Naive thymus-derived CD8-positive, alpha-beta T cell (primary cell): ENCODE data around the gene MFAP5. TPM values are rescaled to one million over a fixed set of nuclear protein-coding genes. Genes with fewer than 3 reads are reported as not detected.

Source experiments
- ATAC-seq, 2 donors: fragments of 150-1000 bp; cut with Tn5 transposase in 1 of 2; sonication (Bioruptor Pico), chemical (Tn5 transposase) in 1 of 2; 1 replicate in 1 of 2; 2 replicates in 1 of 2; pipeline ENCODE4 v1.10.0; 2021; ENCODE audit warnings: mild to moderate bottlenecking in 2 of 2, moderate library complexity in 2 of 2
- POLR2A ChIA-PET: fragments of 350-600 bp; sonication (Branson Sonifier 250); formaldehyde crosslinking; loops from one replicate; lab custom pipeline; 2021; ENCODE audit warnings: antibody characterized with exemption; lab: Charles Lee
- DNase-seq, 10 donors: peaks; one replicate each; pipeline versions ENCODE4 v3.0.0 to v3.0.0-alpha.2; 2020 to 2022
- H3K27ac Mint-ChIP-seq, 10 donors: one replicate each; pipeline ENCODE4 v1.8.0; 2020 to 2022; ENCODE audit warnings: mild to moderate bottlenecking in 10 of 10, mixed read lengths in 10 of 10, moderate library complexity in 4 of 10, inconsistent platforms in 1 of 10
- H3K27me3 Mint-ChIP-seq, 5 donors: one replicate each; pipeline ENCODE4 v1.8.0; 2021 to 2022; ENCODE audit warnings: mixed read lengths in 5 of 5
- H3K36me3 Mint-ChIP-seq, 3 donors: one replicate each; pipeline ENCODE4 v1.8.0; 2020 to 2022; ENCODE audit warnings: mixed read lengths in 3 of 3, mild to moderate bottlenecking in 2 of 3, inconsistent platforms in 1 of 3
- H3K4me1 Mint-ChIP-seq, 4 donors: one replicate each; pipeline ENCODE4 v1.8.0; 2021 to 2022; ENCODE audit warnings: mixed read lengths in 4 of 4
- H3K4me3 Mint-ChIP-seq, 10 donors: one replicate each; pipeline ENCODE4 v1.8.0; 2020 to 2022; ENCODE audit warnings: mild to moderate bottlenecking in 10 of 10, mixed read lengths in 10 of 10, moderate library complexity in 6 of 10, inconsistent platforms in 1 of 10
- H3K9me3 Mint-ChIP-seq, 9 donors: one replicate each; pipeline ENCODE4 v1.8.0; 2020 to 2022; ENCODE audit warnings: mixed read lengths in 9 of 9, mild to moderate bottlenecking in 3 of 9, inconsistent platforms in 1 of 9, moderate library complexity in 1 of 9
- polyA plus RNA-seq, 3 donors: library from polyadenylated mRNA; unstranded; fragments of 300-500 nt; fragmentation: Illumina TruSeq; gene quantifications; one replicate each; pipeline ENCODE4 v1.2.3, GENCODE V29; 2021
- total RNA-seq, 8 experiments: library from RNA in 2 of 8; stranded (reverse) in 2 of 8; gene quantifications; one replicate each; pipeline ENCODE4 v1.2.3 and lab custom pipeline; 2021 to 2026

MFAP5 gene
- total and polyA plus RNA-seq, 5 experiments from 2014 or later: not detected

DNA sequence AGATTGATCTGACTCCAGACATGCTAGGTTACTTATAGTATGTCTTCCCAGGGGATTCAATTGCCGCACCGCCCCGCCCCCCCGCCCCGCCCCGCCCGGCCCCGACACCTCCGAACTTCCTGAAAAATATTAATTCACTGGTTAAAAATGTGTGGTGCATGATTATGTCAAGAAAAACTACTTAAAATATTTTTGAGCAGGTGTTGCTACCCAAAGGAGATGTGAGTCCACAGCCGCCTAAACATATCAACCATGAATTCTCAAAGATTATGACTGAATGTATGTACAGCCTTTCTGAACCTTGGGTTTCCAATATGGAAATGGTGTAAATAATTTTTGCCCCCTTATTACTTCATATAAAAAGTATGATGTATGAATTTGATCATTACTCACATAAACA lies 32.5 kb upstream of the MFAP5 start:
- POLR2A ChIA-PET: interaction anchor here (0.7 kb wide), 2 partner anchors 324 to 342 kb away, joined by 6 to 7 read pairs; no protein-coding TSS in a partner anchor
- Mint-ChIP-seq H3K4me3 (no peak overlapping the region), H3K36me3 (no peaks in the 10 kb centered on the region), H3K4me1 (peaks cover 18 to 40% (median 34%) of the 10 kb centered on the region in 4 donors), H3K9me3 (peaks cover 0 to 2% (median 0%) of the 10 kb centered on the region in 9 donors), H3K27ac (no peak overlapping the region), H3K27me3 (no peaks in the 10 kb centered on the region)
- DNase-seq: no peak
- no peak for ATAC-seq

DNA sequence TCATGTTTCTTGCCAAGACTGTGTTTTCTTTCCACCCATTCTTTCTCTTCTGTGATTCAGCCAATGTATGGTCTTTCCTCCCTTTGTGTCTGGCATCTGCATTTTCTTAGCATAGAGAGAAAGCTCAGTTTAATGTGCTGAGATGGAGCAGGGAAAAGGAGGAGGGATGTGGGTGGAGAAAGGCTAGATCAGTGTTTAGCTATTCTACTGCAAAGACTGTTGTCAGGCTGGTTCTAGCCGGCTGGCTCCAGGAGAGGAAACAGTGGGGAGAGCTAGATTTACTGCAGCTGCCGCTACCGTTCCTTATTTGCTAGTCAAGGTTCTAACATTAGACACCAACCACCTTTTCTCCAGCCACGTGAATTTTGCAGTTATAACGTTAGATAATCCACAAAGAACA lies 29.9 kb upstream of the MFAP5 start:
- ATAC-seq (no peak), DNase-seq (peak in 2 of 10 donors; percentile 13 to 14)
- Mint-ChIP-seq H3K36me3 (no peaks in the 10 kb centered on the region), H3K27ac (peak overlapping the region in 8 of 10 donors; percentile 2 to 87 (median 48)), H3K4me3 (peak overlapping the region in 1 of 10 donors; percentile 15), H3K4me1 (peaks cover 10 to 24% (median 23%) of the 10 kb centered on the region in 4 donors), H3K9me3 (no peaks in the 10 kb centered on the region), H3K27me3 (no peaks in the 10 kb centered on the region)
- POLR2A ChIA-PET: no interaction called here

DNA sequence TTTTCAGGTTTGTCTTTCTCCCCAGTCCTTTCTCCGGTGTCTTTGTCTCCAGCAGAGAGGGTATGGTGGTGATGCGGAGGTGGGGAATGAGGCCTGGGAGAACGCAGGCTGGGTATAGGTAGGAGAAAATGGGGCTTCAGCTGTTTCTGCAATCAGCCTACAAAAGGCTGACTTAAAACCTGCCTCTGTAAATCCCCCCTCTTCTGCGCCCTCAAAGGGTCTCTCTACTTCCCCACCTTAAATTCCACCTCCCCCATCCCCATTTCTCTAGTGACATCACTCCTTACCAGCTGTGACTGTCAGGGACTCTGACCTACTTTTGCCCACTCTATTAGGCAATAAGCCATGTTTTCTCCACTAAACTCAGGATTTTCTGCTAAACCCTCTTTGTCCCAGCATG lies 27.1 kb upstream of the MFAP5 start:
- Mint-ChIP-seq H3K4me3 (no peak overlapping the region), H3K27ac (no peak overlapping the region), H3K4me1 (peaks cover 4 to 13% (median 13%) of the 10 kb centered on the region in 4 donors), H3K27me3 (no peaks in the 10 kb centered on the region), H3K9me3 (no peaks in the 10 kb centered on the region), H3K36me3 (no peaks in the 10 kb centered on the region)
- POLR2A ChIA-PET: no interaction called here
- ATAC-seq (no peak), DNase-seq (no peak)

DNA sequence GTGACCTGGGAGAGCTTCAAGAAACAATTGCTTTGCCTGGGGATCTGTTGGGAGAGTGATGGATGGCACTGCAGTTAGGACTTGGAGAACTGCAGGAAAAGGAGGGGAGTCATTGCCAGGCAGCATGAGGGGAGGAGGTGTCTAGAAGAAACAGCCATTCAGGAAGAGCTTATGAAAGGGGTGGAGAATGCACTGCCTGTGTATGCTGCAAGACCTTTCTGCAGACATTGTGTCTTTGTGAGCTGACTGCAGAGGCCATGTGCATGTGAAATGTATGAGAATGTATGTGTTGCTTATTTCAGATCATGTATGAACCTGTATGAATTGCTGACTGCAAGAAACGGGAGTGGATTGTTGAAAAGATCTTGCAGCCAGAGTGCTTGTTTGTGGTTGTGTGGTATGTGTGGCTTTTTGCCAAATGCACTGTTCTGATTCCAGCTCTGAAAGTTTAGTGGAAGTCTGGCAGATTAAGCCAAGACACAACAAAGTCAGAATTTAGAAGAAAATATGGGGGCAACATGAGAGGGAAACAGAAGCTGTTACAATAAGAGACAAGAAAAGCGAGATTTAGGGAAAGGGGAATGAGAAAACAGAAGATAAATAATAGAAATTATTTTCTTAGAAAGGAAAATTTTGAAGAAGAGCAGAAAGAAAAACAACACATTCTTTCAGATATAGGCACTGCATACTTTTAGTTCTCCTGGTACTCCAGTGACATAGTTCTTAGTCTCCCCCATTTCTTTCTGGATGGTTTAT lies 25.4 kb upstream of the MFAP5 start:
- Mint-ChIP-seq H3K4me3 (no peak overlapping the region), H3K36me3 (no peaks in the 10 kb centered on the region), H3K27me3 (no peaks in the 10 kb centered on the region), H3K4me1 (peaks cover 4 to 11% (median 10%) of the 10 kb centered on the region in 4 donors), H3K27ac (no peak overlapping the region), H3K9me3 (no peaks in the 10 kb centered on the region)
- peak in 3 of 10 donors; percentile 7 to 20 (median 11) for DNase-seq
- POLR2A ChIA-PET: interaction anchor here (0.9 kb wide), 1 partner anchor 10 kb away, joined by 4 read pairs; the partner anchor contains the start of gene RIMKLB
- peak; percentile 47 for ATAC-seq

DNA sequence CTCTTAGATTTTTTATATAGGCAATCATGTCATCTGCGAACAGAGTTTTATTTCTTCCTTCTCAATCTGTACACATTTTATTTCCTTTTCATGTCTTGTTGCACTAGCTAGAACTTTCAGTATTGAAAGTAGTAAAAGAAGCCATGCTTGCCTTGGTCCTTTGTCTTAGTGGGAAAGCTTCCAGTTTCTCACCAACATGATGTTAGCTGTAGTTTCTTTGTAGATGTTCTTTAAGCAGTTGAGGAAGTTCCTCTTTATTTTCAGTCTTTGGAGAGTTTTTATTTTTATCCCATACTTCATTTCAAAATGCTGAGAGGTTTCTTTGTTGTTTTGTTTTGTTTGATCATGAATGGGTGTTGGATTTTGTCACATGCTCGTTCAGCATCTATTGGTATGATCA lies 22.4 kb upstream of the MFAP5 start:
- DNase-seq: no peak
- H3K9me3 Mint-ChIP-seq: no peaks in the 10 kb centered on the region
- H3K27me3 Mint-ChIP-seq: no peaks in the 10 kb centered on the region
- no peak overlapping the region for H3K4me3 Mint-ChIP-seq
- peak overlapping the region in 1 of 10 donors; percentile 6 for H3K27ac Mint-ChIP-seq
- peaks cover 0 to 7% (median 3%) of the 10 kb centered on the region in 4 donors for H3K4me1 Mint-ChIP-seq
- POLR2A ChIA-PET: no interaction called here
- ATAC-seq: no peak
- no peaks in the 10 kb centered on the region for H3K36me3 Mint-ChIP-seq

DNA sequence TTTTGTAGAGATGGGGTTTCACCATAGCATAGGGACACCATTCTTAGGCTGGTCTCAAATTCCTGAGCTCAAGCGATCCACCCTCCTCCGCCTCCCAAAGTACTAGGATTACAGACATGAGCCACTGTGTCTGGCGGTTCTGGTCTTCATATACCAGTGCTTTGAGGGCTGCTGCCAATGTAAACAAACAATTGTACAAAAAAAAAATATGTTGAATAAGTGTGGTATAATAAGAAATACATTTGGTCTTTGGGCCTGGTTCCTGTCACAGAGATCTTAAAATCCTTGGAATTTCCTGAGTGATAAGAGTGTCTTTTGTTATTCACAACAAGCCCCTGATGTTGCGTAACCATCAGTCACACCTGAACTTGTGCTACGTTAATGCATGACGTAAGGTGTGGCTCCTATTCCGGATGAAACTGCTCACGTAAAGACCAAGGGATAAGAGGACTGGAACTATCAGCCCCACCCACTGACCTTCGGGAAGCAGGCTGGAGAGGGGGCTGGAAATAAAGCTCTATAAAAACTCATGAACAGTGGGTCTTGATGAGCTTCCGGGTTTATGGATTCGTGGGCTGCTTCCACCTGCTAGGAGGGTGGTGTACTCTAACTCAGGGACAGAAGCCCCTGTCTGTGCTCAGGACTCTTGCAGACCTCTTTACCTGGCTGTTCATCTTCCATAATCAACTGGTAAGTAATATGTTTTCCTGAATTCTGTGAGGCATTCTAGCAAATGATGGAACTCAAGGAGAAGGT lies 18.7 kb upstream of the MFAP5 start:
- Mint-ChIP-seq H3K4me1 (peaks cover 0 to 7% (median 4%) of the 10 kb centered on the region in 4 donors), H3K27me3 (no peaks in the 10 kb centered on the region), H3K27ac (no peak overlapping the region), H3K4me3 (no peak overlapping the region), H3K9me3 (no peaks in the 10 kb centered on the region), H3K36me3 (no peaks in the 10 kb centered on the region)
- no peak for ATAC-seq
- POLR2A ChIA-PET: no interaction called here
- DNase-seq: no peak

DNA sequence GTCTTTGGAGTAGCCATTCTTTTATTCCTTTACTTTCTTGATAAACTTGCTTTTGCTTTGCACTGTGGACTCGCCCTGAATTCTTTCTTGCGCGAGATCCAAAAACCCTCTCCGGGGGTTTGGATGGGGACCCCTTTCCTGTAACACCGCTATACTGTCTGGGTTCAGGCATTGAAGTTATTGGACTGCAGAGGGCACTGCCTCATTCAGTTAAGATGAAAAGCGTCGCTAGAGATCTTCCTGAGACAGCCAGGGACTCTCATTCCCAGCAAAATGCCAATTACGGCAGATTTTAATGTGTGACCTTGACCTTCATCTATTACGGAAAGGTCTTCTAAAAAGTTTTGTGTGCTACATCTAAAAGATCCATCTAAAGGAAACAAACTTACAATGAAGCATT lies 17.9 kb upstream of the MFAP5 start:
- Mint-ChIP-seq H3K9me3 (no peaks in the 10 kb centered on the region), H3K4me3 (no peak overlapping the region), H3K27ac (no peak overlapping the region), H3K36me3 (no peaks in the 10 kb centered on the region), H3K27me3 (no peaks in the 10 kb centered on the region), H3K4me1 (peaks cover 5 to 9% (median 7%) of the 10 kb centered on the region in 4 donors)
- DNase-seq (no peak), ATAC-seq (no peak)
- POLR2A ChIA-PET: no interaction called here

DNA sequence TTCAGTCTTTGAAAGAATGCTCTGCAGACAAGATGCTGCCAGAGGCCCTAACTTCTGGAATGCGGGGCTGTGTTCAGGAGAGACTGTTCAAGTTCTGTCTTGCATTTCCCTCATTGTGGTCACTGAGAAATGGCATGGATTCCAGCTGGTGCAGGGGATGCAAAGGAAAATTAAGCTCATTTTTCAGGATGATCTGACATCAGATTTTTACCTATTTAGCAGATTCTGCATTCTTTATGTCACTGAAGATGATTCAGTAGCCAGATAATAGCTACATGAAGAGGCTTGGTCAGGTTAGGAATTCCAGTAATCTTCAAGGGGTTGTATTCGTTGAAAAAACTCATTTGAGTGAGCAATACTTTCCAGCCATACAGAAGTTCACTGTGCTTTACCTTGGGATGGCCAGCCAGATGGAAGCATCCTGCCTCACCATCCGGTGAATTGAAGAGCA lies 16.1 kb upstream of the MFAP5 start:
- ATAC-seq: no peak
- POLR2A ChIA-PET: no interaction called here
- H3K4me1 Mint-ChIP-seq: peaks cover 9 to 14% (median 11%) of the 10 kb centered on the region in 4 donors
- no peaks in the 10 kb centered on the region for H3K36me3 Mint-ChIP-seq
- no peak overlapping the region for H3K27ac Mint-ChIP-seq
- DNase-seq: no peak
- H3K9me3 Mint-ChIP-seq: no peaks in the 10 kb centered on the region
- no peak overlapping the region for H3K4me3 Mint-ChIP-seq
- H3K27me3 Mint-ChIP-seq: no peaks in the 10 kb centered on the region

DNA sequence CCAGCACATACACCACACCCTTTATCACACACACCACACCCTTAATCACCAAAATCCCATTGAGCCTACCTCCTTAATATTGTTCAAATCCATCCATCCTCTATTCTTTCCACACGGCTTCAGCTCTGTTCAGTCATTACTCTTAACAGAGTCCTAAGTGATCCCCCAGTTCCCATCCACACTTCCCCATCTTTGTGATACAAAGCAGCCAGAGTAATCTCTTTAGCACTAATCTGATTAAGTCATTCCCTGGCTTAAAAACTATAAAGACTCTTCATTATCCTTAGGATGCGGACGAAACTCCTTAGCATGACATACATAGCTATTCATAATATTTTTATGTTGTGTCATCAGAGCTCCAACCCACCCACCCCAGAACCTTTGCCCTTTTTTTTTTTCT lies 14.7 kb upstream of the MFAP5 start:
- Mint-ChIP-seq H3K36me3 (no peaks in the 10 kb centered on the region), H3K27ac (peak overlapping the region in 1 of 10 donors; percentile 5), H3K4me3 (no peak overlapping the region), H3K4me1 (peaks cover 9 to 14% (median 11%) of the 10 kb centered on the region in 4 donors), H3K9me3 (no peaks in the 10 kb centered on the region), H3K27me3 (no peaks in the 10 kb centered on the region)
- DNase-seq: no peak
- ATAC-seq: no peak
- POLR2A ChIA-PET: no interaction called here

DNA sequence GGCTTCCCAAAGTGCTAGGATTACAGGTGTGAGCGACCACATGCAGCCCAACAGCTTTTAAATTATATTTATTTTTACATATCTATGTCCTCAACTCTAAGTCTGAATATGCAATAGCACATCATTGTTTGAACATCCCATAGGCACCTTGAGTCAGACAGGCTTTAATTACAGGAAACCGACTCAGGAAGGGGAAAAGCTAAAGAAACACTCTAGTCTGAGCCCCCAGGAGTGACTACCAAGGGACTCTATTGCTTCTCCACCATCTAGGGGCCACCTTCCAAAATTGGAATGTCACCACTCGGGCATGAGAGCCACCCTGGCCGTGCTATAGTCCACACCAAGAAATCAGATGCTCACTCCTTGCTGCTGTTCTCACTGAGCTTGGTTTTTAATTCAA lies 14.0 kb upstream of the MFAP5 start:
- no peak overlapping the region for H3K27ac Mint-ChIP-seq
- no peak overlapping the region for H3K4me3 Mint-ChIP-seq
- peaks cover 4 to 12% (median 8%) of the 10 kb centered on the region in 4 donors for H3K4me1 Mint-ChIP-seq
- no peak for DNase-seq
- H3K36me3 Mint-ChIP-seq: no peaks in the 10 kb centered on the region
- ATAC-seq: no peak
- POLR2A ChIA-PET: no interaction called here
- H3K9me3 Mint-ChIP-seq: no peaks in the 10 kb centered on the region
- H3K27me3 Mint-ChIP-seq: peaks cover 0 to 1% (median 0%) of the 10 kb centered on the region in 5 donors

DNA sequence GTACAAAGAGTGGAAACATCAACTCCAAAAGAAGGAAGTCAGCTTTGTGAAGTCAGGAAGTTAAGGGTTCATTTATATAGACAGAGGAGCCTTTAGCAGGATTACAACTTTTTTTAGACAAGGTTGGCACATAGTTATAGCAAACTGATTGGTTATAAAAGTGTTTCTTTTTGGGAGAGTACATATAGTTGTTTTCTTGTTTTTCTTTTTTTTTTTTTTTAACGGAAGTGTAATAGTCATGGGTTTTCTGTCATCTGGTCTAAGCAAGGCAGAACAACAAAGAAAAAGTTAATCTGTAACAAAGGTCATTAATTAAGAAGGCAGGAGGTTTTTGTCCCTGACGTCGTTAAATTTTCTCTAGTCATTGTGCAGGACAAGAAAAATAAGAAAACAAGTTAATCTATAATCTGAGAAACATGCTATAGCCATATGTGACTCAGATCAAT lies 13.0 kb upstream of the MFAP5 start:
- Mint-ChIP-seq H3K27ac (peak overlapping the region in 7 of 10 donors; percentile 1 to 79 (median 36)), H3K9me3 (no peaks in the 10 kb centered on the region), H3K4me1 (peaks cover 3 to 12% (median 8%) of the 10 kb centered on the region in 4 donors), H3K36me3 (no peaks in the 10 kb centered on the region), H3K4me3 (no peak overlapping the region), H3K27me3 (peaks cover 0 to 1% (median 0%) of the 10 kb centered on the region in 5 donors)
- DNase-seq (no peak), ATAC-seq (no peak)
- POLR2A ChIA-PET: interaction anchor here (0.7 to 0.9 kb wide), 2 partner anchors 43 to 374 kb away, joined by 3 to 4 read pairs; no protein-coding TSS in a partner anchor

DNA sequence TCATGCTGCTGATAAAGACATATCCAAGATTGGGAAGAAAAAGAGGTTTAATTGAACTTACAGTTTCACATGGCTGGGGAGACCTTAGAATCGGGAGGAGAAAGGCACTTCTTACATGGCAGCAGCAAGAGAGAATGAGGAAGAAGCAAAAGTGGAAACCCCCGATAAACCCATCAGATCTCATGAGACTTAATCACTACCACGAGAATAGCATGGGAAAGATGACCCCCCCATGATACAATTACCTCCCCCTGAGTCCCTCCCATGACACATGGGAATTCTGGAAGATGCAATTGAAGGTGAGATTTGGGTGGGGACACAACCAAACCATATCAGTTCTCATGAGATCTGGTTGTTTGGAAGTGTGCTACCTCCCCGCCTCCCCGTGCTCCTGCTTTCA lies 9.8 kb upstream of the MFAP5 start:
- peaks cover 0 to 4% (median 0%) of the 10 kb centered on the region in 9 donors for H3K9me3 Mint-ChIP-seq
- POLR2A ChIA-PET: no interaction called here
- H3K4me1 Mint-ChIP-seq: peaks cover 3 to 15% (median 9%) of the 10 kb centered on the region in 4 donors
- H3K27me3 Mint-ChIP-seq: peaks cover 0 to 3% (median 0%) of the 10 kb centered on the region in 5 donors
- H3K27ac Mint-ChIP-seq: peak overlapping the region in 1 of 10 donors; percentile 5
- no peak overlapping the region for H3K4me3 Mint-ChIP-seq
- DNase-seq (no peak), ATAC-seq (no peak)
- H3K36me3 Mint-ChIP-seq: no peaks in the 10 kb centered on the region

DNA sequence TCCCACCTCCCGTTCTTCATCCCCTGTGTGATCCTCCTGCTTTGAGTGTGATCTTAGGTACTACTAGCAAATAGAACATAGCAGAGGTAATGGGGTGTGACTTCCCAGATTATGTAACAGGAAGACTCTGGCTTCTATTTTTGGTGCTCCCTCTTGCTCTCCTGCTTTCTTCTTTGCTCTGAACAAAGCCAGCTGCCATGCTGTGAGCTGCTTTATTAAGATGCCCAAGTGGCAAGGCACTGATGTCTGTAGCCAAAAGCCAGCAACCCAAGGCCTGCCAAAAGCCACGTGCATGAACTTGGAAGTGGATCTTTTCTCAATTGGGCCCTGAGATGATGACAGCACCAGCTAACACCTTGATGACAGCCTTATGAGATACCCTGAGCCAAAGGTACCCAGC lies 5.8 kb upstream of the MFAP5 start:
- Mint-ChIP-seq H3K27me3 (peaks cover 0 to 11% (median 6%) of the 10 kb centered on the region in 5 donors), H3K36me3 (no peaks in the 10 kb centered on the region), H3K9me3 (peaks cover 0 to 4% (median 0%) of the 10 kb centered on the region in 9 donors), H3K4me1 (peaks cover 0 to 8% (median 0%) of the 10 kb centered on the region in 4 donors), H3K27ac (no peak overlapping the region), H3K4me3 (no peak overlapping the region)
- DNase-seq (no peak), ATAC-seq (no peak)
- POLR2A ChIA-PET: no interaction called here
